Ammon's horn (tissue), 1 donor: ENCODE data around the gene TFF3.
"Not testable (repeated sequence)": the region's sequence is repeated elsewhere in the genome, so short reads cannot be mapped to it uniquely, and the experiment has no call there.

Experiments used
- DNase-seq: peaks from one replicate; pipeline ENCODE4 v3.0.0-alpha.2; 2016; ENCODE audit warnings: low spot score

Gene TFF3

DNA sequence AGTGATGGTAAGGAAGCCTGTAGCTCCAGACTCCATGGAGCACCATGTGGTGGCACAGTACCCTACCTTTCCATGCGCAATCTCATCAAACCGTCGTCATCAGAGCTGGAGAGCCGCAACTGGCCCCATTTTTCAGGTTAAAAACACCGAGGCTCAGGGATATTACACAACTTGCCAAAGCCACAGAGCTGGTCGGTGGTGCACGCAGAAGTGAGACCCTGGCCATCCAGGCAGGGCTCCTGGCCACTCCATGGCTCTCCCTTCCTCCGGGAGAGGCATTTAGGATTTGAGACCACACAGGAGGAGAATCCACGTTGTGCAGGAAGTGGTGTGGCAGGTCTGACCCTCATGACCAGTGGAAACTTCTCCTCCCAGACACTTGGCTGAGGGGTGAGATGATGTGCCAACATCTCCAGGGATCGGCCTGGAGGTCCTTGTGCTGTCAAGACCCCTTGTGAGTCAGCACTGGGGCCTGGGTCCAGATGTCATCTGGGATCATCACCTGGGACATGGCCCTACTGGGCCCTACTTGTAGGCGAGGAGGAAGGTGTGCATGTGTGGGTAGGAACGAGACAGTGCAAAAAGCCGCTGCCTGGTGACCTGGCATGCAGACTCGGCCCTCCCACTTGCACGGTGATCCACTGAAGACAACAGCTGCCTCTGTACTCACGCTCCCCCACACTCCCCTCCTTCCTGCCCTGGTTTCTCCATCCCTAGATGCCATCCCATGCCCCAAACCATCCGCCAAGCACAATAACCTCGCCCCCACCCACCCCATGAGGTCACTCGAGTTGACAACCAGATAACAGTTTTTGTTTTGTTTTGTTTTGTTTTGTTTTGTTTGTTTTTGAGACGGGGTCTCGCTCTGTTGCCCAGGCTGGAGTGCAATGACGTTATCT is 10.4 kb downstream of the TFF3 start:
- DNase-seq: no peak

GRCh38 chr21:42303443-42303842 is 11.8 kb downstream of the TFF3 start:
- DNase-seq: no peak

GRCh38 chr21:42302794-42303193 is 12.4 kb downstream of the TFF3 start:
- DNase-seq: no peak

DNA sequence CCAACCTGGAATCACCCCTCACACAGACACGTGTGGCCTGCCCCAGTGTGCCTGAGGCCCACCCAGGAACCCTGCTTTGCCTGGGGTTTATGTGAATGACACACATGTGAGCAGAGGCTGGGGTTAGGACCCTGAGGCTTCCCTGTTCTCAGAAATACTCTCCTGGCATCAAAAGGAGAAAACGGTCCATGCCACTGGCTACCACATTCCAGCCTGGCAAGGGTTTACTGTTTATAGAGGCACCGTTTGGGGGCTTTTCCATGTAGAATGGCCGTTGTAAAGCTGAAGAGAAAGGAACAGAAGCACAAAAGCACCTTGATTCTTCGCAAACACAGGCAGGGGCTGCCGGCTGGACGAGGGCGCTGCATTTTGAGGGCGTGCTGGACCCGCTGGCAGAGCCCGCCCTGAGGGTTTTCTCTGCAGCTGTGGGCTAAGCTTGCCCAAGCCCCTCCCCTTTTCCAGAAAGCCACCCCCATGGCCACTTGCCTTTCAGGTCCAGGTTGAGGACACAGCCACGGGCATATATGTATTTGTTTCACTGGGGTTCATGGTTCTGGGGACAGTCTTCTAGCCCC is 13.0 kb downstream of the TFF3 start:
- DNase-seq: no peak

DNA sequence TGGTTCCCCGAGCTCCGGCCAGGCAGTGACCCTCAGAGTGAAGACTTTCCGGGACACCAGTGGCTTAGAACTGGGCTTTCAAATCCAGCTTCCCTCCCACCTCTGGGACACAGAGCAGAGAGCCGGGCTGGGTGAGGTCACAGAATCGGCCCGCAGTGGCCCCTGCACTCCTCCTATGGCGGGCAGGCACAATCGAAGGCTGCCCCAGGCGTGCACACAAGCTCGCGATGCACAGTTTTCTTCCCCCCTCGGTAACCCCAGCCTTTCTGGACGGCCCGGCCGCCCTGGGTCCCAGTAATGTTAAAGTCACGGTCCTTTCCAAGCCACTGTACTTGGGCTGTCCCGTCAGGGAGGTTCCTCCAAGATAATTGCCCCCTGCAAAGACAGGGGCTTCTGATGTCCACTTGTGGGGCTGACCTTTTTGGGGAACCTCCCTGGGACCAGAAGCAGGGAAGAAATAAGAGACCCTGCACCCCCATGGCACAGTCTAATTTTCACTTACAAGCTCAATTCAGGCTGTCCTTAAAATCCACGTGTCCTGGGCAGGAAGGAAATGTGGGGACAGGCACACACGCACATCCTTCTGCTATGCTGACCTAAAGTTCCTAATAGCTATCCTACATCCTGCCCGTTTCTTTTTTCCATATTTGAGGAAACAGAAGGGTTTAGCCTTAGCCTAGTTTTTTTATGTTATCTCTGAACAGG is 13.7 kb downstream of the TFF3 start:
- DNase-seq: no peak

- no peak for DNase-seq
Measured at GRCh38 chr21:42300956-42301355, 14.3 kb downstream of the TFF3 start.

- DNase-seq: no peak
Measured at GRCh38 chr21:42300045-42300583, 15.1 kb downstream of the TFF3 start.

GRCh38 chr21:42299324-42300044 is 15.7 kb downstream of the TFF3 start:
- DNase-seq: no peak

- DNase-seq: no peak
Measured at GRCh38 chr21:42298657-42299056, 16.6 kb downstream of the TFF3 start.

DNA sequence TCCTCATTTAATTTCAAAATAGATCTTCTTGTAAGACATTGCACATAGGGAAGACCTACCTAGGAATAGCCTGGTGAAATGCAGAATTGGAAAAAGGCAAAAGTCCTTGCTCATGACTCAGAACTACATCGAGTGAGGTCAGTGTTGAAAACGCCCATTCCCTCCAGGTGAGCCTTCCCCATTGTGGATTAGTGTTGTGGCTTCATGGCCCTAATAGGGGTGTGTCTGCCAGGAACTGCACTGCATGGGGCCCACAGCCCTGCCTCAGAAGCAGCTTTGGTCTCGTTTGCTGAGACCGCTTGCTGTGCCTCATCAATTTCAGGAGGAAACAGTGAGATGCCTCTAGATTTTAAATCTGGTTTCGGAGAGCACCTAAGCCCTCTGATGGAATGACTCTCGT is 17.0 kb downstream of the TFF3 start:
- DNase-seq: no peak

- DNase-seq: no peak
Measured at GRCh38 chr21:42297377-42297776, 17.8 kb downstream of the TFF3 start.

- no peak for DNase-seq
Measured at GRCh38 chr21:42296501-42296900, 18.7 kb downstream of the TFF3 start.

DNA sequence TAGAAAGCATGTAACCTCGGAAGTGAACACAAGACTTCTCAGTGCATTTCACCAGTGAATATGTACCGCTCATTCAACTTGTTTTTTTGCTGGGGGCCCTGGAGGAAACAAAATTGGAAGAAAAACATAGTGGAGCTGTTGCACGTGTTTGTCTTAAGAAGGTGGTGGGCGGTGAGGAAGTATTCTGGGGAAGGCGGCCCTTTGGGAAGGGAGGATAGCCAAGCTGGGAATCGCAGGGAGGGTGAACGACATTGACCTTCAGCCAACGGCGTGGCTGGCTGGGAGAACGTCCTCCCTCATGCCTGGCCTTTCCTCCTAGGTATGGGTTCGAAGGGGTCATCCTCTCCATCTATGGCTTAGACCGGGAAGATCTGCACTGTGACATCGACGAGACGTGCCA is 19.4 kb downstream of the TFF3 start:
- no peak for DNase-seq

GRCh38 chr21:42294273-42294880 is 20.8 kb downstream of the TFF3 start:
- no peak for DNase-seq

- no peak for DNase-seq
Measured at GRCh38 chr21:42293649-42294272, 21.4 kb downstream of the TFF3 start.

DNA sequence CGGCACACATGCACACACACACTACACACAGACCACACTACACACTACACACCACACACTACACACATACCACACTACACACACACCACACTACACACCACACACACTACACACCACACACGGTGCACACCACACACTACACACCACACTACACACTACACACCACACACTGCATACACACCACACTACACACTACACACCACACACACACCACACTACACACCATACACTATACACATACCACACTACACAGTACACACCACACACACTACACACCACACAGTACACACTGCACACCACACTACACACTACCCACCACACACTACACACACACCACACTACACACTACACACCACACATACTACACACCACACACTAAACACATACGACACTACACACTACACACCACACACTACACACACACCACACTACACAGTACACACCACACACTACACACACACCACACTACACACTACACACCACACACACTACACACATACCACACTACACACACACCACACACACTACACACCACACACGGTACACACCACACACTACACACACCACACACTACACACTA is 22.6 kb downstream of the TFF3 start:
- not testable (repeated sequence) for DNase-seq

- DNase-seq: no peak
Measured at GRCh38 chr21:42291751-42292562, 23.3 kb downstream of the TFF3 start.

- DNase-seq: no peak
Measured at GRCh38 chr21:42291003-42291750, 24.0 kb downstream of the TFF3 start.

DNA sequence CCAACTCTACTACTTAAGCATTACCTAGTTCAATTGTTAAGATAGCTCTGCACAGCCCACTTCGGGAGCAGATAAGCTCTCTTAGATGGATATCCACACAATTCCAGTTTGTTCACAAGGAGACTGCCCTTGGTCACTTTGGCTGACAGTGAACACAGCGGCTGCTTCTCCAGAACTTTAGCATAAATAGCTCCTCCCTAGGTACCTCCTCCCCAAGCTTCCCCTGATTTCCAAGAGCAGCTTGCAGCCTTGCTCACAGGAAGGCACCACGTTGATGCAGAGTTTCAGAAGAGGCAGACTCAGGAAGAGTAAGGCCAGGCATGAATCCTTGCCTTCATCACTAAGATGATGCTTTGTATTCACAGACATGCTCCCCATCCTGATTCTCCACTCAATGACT is 24.7 kb downstream of the TFF3 start:
- no peak for DNase-seq
